Activated CD8-positive, alpha-beta memory T cell treated with anti-CD3 and anti-CD28 coated beads for 4 hours (primary cell): ENCODE data around the gene ANKRD33B.
"Not testable (repeated sequence)": the region's sequence is repeated elsewhere in the genome, so short reads cannot be mapped to it uniquely, and the experiment has no call there.

ENCODE experiments used
- DNase-seq, 2 donors: peaks; one replicate each; pipeline ENCODE4 v3.0.0-alpha.2; 2020; ENCODE audit warnings: low read depth in 2 of 2

Gene ANKRD33B

DNA sequence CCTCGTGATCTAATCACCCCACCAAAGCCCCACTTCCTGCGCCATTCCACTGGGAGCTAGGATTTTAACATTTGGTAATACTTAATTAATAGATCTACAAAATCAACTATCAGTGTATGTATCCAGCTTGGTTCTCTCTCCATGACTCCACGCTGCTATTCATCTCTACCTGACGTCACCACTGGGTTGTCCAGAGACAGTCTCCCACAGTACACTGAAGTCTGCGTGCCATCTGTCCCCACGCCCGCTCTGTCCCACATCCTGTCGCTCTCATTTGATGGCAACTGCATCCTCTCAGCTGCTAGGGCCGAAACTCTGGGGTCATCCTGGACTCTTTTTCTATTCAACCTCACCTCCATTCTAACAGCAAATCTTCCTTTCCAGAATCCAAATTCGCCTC, 53.2 kb downstream of the ANKRD33B start:
- DNase-seq: no peak

DNA sequence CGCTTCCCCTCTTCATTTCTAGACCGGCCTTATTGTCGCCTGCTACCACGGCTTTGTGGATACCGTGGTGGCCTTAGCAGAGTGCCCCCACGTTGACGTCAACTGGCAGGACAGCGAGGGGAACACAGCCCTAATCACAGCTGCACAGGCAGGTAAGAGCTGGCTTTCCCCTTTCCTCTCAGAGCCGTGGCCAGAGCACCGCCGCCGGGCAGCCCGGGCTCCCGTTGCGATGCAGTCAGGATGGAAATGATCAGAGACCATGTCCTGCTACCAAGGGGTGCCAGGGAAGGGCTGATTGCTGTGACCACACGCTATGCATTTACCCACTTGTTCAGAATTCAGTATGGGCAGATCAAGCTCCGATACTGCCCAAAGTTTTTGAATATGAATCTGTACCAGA, 54.4 kb downstream of the ANKRD33B start:
- no peak for DNase-seq

DNA sequence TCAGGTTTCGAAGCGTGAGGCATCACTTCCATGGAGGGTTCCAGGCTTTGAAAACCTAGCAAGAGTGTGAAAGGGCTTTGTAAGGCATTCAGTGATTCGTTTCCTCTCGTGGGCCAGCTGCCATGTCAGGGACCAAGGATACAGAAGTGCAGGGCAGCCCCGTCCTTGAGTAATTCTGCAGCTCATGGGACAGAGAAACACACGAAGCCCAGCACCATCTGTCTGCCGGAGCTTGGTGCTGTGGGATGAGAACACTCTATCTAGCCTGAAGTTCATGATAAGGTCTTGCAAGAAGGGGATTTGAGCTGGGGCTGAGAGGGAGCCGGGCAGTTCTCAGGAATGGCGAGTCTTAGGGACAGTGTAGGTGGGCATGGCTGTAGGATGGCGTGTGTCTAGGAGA, 55.8 kb downstream of the ANKRD33B start:
- no peak for DNase-seq

DNA sequence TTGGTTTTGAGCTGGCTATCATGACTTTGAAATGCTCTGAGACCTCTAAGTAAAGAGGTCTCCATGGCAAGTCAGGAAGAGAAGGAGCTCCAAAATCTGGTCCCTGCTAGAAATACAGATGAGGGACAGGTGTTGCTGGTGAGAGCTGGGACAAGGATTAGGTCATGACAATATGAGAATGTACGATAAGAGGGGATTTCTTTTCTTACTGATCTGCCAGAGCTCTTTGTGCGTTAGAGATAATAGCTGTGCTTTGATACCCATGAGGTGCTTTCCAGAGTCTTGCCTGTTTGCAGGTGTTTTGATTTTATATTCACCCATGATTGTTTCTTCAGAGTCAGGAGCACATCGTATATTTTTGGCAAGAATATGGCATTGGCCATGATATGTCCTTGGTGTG, 56.5 kb downstream of the ANKRD33B start:
- DNase-seq: no peak

DNA sequence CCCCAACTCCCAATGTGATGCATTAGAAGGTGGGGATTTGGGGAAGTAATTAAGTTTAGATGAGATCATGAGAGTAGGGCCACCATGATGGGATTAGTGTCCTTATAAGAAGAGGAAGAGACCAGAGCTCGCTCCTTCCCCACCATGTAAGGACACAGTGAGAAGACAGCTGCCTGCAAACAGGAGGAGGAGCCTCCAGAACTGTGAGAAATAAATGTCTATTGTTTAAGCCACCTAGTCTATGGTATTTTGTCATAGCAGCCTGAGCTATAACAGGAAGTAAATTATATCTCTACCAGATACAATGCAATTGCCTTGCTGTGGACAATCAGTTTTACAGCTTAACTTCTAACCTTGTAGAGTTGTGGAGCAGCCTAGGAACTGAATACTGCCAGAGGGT, 58.0 kb downstream of the ANKRD33B start:
- no peak for DNase-seq

DNA sequence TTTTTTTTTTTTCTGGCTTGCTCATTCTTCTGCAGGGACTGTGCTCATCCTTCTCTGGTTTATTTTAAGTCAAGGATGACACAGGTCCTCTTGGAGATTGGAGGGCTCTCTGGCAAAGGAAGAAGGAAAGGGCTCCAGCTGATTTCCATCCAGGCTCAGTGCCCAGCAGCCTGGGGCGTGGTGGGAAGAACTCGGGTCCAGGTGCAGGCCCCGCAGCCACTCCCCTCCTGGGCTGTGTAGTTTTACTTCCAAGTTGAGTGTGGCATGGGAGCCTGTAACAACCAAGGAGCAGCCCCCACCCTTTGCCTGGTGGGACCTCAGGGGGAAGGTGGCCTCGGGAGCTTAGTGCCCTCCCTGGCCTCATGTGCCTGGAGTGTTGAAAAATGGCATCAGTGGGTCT, 58.9 kb downstream of the ANKRD33B start:
- no peak for DNase-seq

DNA sequence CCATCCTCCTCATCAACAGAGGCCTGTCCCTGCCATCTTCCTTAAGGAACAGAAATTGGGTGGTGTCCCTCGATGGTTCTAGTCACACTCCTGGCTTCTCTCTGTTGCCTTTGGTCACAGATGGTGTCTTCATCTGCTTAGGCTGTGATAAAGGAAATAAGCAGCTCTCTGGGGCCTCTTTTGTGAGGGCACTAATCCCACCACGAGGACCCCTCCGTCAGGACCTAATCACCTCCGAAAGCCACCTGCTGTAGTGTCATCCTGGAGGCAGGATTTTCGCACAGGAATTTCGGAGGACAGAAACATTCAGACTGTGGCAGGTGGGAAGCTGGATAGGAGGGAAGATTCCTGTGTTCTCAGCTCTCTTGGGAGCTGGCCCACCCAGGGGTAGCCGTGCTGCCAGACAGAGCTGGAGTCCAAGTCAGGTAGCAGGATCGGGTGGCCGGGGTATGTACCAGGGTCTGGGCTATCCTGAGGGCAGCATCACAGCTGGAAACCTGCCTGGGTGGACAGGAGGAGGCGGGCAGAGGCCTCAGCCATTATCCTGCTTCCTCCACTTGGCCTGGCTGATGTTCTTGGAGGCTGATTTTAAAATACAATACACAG, 59.5 kb downstream of the ANKRD33B start:
- no peak for DNase-seq

DNA sequence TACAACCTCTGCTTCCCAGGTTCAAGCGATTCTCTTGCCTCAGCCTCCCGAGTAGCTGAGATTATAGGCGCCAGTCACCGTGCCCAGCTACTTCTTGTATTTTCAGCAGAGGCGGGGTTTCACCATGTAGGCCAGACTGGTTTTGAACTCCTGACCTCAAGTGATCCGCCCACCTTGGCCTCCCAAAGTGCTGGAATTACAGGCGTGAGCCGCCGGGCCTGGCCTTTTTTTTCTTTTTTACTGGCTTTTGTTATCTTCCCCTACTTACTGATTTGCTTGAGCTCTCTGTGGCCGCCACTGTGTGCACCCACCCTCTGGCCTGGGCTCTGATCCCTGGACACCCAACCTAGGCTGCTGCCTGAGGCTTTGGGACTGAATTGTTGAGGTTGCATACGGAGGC, 60.3 kb downstream of the ANKRD33B start:
- no peak for DNase-seq

DNA sequence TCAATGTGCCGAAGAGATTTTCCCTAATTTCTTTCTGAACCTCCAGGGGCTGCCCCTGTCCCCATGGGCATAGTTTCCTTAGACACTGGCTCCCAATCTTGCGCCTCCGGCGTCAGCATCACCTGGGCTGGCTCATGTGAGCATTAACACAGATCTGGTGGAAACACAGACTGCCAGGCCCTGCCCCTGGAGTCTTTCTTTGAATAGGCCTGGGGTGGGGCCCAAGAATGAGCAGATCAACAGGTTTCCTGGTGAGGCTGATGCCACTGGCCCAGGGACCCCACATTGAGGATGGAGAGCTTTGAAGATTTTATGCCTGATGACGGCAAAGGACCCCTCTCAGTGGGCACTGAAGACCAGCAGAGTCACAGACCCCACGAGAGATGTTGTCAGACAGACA, 60.8 kb downstream of the ANKRD33B start:
- DNase-seq: no peak

DNA sequence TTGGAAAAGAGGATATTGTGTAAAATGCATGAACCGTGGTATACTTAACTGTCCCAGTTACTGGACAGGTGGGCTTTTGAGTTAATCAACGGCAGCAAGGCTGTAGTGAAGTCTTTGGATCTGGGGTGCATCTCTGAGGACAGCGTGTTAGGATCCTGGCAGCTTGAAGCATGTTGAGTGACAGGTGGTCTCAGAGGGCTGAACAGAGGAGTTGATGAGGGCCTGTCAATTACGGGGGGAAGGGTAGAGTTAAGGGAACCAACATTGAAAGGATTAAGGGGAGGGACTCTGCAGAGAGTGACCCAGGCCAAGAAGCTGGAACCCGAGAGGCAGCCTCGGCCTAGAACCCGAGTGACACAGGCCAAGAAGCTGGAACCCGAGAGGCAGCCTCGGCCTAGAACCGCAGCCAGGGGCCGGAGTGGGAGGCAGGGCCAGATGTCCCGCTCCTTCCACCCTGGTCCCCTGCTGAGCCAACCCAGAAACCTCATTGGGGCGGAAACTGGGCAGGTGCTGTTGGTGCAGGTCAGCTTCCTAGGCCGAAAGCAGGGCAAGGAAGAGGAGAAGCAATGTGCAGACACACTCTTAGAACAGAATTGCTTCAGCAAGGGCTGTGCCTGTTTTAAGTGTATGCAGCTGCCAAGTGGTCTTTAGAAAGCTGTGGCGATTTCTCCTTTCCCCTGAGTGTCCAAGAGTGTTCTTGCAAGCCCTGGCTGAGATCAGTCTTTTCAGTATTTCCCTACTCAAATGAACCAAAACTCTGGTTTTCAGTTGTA, 62.0 kb downstream of the ANKRD33B start:
- DNase-seq: no peak

DNA sequence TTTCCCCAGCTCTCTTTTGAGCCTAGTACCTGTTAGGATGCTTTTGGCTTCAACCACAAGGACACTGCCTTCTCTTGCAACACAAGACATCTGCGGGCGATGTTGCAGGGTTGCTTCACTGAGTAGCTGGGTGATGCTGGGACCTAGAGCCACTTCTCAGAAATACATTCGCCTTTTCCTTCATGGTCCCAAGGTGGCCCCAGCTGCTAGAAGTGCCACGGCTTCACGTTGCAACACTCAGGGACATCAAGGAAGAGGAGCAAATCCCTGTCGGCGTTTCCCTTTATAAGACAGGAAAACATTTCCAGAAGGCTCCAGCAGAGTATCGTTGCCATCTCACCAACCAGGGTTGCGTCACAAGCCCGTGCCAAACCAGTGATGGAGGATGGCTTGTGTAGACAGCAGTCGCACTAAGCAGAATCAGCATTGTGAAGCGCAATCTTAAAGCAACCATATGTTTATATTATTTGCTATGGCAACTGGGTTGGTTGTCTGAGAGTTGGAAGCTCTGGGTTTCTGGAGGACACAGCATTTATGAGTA, 62.7 kb downstream of the ANKRD33B start:
- no peak for DNase-seq

DNA sequence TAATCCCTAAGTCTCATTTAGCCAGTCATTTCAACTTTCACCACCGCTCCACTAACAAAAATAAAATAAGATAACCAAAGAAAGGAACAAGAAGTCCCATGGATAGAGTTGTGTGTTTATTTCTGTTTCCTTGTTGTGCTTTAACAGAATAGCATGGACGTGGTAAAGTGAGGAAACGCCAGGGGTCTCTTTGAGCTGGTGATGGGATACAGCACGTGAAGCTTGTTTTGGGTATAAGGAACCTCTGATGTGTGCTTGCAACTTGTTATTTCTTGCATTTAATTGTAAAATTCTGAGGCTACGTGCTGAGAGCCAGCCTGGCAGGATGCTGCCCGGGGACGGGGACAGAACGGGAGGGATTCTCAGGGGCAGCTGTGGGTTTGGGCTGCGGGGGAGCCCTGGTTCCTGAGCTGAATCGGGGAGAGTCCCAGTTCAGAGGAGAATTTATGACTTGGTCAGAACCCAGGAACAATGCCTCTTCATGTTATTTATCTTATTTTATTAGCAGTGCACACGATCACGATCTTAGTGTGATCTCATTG, 63.4 kb downstream of the ANKRD33B start:
- DNase-seq: no peak

DNA sequence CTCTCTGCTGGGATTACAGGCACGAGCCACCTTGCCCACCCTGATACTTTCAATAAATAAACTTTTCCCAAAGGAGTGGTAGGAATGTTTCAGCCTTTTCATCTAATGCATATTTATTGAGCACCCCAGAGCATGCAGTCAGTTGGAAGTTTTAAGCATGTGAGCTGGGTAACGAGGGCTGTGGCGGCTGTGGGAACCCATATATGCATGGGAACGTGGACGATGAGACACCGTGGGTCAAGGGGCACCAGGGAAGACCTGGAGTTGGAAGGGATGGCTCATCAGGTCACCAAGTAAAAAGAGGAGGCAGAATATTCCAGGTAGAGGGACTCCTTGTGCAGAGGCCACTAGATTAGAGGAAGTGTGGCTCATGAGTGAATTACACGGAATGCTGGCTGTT, 64.7 kb downstream of the ANKRD33B start:
- DNase-seq: no peak

DNA sequence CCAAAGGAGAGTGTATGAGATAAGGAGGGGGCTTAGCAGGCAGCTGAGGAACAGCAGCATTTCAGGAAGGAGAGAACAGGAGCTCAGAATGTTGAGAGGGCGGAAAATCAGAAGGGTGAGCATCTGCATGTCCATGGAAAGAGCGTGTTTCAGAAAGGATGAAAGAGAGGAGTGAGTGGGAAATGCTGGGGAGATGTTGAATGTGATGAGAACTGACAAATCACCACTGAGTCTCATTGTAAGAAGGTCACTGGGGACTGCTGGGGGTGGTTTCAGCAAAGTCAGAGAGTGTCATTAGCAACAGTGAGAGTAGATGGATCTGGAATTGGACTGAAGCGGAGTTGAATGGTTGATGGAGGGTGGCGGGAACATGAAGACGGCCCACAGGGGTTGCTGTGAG, 65.8 kb downstream of the ANKRD33B start:
- no peak for DNase-seq

DNA sequence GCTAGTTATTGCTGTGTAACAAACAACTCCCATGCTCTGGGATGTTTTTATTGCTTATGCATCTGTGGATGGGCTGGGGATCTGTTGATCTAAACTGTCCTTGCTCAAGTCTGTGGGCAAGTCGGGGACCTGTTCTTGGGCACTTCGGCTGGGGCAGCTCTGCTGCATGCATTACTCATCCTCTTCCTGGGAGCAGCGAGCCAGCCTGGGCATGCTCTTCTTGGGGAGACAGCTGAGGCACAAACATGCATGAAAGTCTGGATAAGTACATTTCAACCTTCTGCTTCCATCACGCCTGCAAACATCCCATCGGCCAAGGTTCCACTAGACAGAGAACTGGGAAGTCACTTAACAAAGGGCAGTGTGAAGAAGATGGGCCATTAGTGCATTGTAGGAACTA, 66.3 kb downstream of the ANKRD33B start:
- DNase-seq: no peak

DNA sequence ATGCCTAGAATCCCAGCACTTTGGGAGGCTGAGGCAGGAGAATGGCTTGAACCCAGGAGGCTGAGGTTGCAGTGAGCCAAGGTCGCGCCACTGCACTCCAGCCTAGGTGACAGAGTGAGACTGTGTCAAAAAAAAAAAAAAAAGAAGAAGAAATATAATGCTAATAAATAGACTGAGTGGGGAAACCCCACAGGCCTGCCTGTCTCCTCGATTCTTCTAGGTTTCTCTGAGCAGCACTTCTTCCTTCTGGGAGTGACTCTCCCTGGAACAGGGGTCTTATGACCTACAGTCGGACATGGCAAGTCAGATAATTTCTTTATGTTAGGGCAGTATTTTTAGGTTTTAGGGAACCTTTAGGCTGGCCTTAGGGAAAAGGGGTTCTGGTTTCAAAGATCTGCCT, 66.9 kb downstream of the ANKRD33B start:
- not testable (repeated sequence) for DNase-seq

DNA sequence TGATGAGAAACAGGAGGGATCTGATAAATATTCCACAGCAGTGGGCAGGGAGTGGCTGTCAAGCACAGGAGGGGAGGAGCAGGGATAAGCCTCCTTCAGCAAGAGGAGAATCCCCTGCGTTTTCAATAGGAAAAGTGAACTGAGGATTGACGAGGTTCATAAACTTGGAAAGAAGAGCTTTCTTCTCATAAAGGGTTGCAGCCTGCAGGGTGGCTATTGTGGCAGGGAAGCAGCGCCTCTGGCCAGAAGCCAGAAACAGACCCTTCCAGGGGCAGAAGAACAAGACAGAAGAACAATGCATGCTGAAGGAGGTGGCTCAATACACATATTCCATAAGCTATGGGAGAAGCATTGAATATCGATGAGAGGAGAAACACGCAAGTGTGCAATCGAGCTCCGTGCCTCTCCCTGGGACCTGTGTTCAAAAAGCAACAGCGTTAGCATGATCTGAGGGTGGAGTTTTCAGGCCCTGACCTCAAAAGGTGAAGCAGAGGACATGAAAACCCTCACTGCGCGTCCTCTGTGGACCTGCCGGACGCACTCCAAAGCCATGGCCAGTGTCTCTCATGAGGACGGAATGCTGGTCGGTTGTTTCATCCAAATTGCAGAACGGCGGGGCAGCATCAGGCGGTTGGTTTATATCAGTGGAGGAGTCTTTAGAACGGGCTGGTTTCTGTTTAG, 67.6 kb downstream of the ANKRD33B start:
- no peak for DNase-seq

DNA sequence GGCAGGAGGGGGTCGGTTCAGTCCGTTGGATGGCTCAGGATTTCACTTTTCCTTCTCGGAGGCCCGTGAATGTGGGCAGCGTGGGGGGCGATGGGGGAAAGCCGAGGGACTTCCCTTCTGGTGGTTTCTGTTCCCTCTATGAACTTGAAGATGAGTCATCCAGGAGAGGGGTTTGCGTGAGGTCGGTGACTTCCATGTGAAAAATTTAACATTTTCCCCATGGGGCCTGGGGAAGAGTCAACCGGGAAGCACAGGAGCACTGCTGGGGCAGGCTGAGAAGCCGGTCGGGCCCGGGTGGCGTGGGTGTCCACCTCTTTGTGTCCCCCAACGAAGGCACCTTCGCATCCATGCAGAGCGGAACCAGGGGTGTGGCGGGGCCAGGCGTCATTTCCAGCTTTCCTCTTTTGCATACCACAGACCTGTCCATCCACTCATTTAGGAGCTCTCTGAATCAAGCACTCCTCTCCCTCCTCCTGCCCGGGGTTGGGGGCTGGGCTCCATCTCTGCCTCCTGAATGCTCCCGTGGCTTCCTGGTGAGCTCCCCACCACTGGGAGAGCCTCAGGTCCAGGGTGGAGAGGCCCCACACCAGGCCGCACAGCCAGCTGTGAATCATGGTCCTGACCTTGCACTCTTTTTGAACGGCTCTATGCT, 68.4 kb downstream of the ANKRD33B start:
- DNase-seq: no peak

DNA sequence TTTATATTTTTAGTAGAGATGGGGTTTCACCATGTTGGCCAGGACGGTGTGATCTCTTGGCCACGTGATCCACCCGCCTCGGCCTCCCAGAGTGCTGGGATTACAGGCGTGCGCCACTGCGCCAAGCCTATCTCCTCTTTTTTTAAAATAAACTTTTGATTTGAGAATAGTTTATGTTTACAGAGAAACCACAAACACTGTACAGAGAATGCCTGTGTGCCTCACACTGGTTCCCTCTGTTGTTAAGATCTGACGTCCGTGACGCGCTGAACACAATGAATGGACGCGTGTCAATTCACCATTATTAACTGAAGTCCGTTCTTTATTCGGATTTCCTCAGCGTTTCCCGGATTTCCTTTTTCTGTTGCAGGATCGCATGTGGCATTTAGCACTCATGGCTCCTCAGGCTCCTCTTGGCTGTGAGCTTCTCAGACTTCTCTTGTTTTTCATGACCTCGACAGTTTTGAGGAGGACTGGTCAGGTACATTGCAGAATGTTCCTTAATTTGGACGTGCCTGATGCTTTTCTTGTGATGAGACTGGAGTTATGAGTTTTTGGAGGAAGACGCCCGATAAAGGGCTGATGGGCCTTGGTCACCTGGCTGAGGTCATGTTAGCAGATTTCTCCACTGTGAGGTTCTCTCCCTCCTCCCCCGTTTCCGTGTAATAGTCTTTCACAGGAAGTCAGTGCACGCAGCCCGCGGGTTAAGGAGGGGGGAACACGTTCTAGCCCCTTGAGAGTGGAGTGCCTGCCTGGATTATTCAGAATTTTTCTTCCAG, 69.6 kb downstream of the ANKRD33B start:
- DNase-seq: peak in 1 of 2 donors; percentile 42

DNA sequence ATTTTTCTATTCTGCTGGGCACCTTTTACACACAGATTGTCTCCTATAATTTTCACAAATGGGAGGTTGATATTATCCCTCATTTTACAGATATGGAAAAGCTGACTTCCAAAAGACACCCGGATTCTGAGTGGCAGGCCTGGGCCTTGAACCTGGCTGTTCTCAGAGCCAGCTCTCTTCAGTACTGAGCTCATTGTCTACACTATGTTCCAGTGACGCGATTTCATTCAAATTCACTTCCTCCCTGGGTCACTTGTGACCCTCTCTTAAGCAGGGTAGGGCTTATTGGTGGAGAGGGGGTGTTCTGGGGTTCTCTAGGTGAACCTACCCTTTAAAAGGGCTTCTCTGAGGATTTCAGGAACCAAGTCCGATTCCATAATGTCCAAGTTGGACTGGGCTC, 70.2 kb downstream of the ANKRD33B start:
- DNase-seq: no peak

DNA sequence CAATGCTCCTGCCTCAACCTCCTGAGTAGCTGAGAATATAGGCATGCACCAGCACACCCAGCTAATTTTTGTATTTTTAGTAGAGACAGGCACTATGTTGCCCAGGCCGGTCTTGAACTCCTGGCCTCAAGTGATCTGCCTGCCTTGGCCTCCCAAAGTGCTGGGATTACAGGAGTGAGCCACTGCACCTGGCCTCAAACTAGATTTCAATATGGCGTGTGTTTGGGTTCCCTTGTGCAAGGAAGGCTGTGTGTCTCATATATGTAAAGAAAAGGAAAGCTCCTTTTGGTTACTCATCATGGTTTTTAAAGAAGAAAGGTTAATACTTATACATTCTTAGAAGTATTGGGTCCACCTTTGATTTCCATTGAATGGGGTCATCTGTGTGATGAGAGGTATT, 70.7 kb downstream of the ANKRD33B start:
- DNase-seq: no peak
